GM10248 (cell line): Measurements from ENCODE around the gene UNC5C.
A peak's percentile ranks its signal among the peaks of the same experiment; 100 is the strongest.

Source experiments
- CTCF ChIA-PET: fragments of 300-600 bp; sonication (Branson Sonifier 250); formaldehyde crosslinking; extraction: SDS; loops from one replicate; lab custom pipeline; 2021; ENCODE audit warnings: antibody characterized with exemption; lab: Yijun Ruan, JAX
- POLR2A ChIA-PET: fragments of 350-650 bp; sonication (Branson Sonifier 250); formaldehyde crosslinking; extraction: SDS; loops from one replicate; lab custom pipeline; 2020; ENCODE audit warnings: antibody characterized with exemption; lab: Yijun Ruan, JAX
- DNase-seq: peaks from one replicate; pipeline ENCODE4 v3.0.0; 2012; ENCODE audit errors: extremely low spot score
- TF ChIP-seq, protein P1 (sequence below): IDR thresholded peaks from 2 replicates; pipeline ENCODE4 v1.5.1; 2012; ENCODE audit warnings: mild to moderate bottlenecking, low read depth; ENCODE audit errors: extremely low read depth, missing control alignments, control extremely low read depth

The UNC5C gene

DNA sequence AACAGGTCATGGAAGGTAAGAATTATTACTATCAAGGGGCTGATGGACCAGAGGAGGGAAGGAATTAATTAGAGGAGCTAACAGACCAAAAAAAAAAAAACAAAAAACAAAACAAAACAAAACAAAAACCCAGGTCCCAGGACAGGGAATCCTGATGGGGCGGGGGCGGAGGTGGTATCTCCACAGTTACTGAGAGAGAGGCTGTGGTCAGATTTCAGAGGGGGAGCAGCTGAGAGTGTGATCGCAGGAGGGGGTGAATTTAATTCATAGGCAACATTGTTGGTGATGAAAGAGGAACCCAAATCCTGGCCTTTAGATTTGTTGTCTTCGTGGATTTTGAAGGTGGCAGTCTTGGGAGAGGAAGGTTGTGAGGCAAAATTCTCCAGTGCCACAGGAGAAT lies 389.4 kb downstream of the UNC5C start:
- ChIA-PET POLR2A (no interaction called here), CTCF (no interaction called here)
- DNase-seq, result no peak
- TF ChIP-seq, protein P1, sequence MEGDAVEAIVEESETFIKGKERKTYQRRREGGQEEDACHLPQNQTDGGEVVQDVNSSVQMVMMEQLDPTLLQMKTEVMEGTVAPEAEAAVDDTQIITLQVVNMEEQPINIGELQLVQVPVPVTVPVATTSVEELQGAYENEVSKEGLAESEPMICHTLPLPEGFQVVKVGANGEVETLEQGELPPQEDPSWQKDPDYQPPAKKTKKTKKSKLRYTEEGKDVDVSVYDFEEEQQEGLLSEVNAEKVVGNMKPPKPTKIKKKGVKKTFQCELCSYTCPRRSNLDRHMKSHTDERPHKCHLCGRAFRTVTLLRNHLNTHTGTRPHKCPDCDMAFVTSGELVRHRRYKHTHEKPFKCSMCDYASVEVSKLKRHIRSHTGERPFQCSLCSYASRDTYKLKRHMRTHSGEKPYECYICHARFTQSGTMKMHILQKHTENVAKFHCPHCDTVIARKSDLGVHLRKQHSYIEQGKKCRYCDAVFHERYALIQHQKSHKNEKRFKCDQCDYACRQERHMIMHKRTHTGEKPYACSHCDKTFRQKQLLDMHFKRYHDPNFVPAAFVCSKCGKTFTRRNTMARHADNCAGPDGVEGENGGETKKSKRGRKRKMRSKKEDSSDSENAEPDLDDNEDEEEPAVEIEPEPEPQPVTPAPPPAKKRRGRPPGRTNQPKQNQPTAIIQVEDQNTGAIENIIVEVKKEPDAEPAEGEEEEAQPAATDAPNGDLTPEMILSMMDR, result no peak

DNA sequence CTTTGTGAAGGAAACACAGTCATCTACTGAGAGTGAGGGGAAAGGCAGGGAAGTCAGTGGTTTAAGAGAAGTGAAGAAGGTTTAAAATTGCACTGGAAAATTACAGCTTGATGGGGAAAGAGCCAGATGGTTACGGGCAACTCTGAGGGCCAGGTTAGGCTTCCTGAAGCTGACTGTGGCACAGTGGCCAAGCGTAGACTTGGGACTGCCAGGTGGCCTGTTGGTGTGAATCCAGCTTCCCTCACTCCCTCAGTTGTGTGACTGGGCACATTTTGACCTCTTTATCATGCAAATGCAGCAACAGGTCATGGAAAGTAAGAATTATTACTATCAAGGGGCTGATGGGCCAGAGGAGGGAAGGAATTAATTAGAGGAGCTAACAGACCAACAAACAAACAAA lies 390.1 kb downstream of the UNC5C start:
- TF ChIP-seq, protein P1, result no peak
- DNase-seq, result no peak
- POLR2A ChIA-PET, result no interaction called here
- CTCF ChIA-PET, result no interaction called here

DNA sequence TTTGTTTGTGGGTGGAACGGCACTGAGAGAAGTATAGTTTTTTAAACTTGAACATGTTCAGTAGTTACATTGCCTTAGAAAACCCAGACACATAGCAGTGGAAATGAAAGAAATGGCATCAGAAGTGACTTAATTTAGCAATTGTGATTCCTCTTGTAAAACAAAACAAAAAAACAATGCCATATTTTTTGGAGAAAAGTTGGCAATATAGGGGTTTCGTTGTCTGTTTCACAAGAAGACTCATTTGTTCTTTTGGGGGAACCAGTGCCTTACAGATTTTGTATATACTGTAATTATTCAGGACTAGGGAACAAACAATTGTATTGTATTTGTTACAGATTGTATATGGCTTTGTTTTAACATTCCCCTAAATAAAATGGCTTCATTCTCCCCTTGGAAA lies 390.7 kb downstream of the UNC5C start:
- POLR2A ChIA-PET, result no interaction called here
- DNase-seq, result no peak
- TF ChIP-seq, protein P1, result no peak
- CTCF ChIA-PET, result no interaction called here

DNA sequence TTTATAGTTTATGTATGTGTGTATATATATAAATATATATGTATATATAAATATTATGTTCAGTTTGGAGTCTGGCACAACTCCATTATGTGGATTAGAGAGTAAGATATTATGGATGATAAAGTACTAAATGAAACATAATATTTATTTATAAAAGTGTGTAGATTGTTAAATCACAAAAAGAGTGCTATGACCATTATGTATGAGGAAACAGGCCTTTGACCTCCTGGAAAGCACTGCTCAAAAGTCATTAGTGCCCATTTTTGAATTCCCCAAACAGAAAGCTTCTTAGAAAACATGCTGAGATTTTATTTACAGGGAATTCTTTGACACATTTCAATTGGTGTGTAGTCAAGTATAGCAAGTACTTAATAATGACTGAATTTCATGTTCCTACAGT lies 391.2 kb downstream of the UNC5C start:
- TF ChIP-seq, protein P1, result no peak
- CTCF ChIA-PET, result no interaction called here

DNA sequence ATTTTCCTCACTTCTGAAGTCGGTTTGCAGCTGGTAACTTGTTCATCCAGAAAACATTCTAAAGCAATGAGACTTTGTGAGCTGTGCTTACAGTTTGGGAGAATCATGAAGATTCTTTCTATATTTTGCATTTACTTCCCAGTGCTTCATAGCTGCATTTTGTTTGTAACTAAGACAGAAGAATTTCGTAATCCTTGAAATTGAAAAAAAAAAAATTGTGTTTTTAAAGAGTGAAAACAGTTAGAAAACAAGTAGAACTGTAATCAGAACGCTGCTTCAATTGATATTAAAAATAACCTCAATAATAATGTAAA lies 392.4 kb downstream of the UNC5C start:
- ChIA-PET CTCF (interaction anchor here (1.4 kb wide), 1 partner anchor 11 kb away, joined by 5 read pairs; no protein-coding TSS in a partner anchor), POLR2A (no interaction called here)
- DNase-seq, result no peak
- TF ChIP-seq, protein P1, result no peak

More for the DNA sequence above, 391.2 kb downstream of the UNC5C start:
- POLR2A ChIA-PET, result no interaction called here
- no peak for DNase-seq

DNA sequence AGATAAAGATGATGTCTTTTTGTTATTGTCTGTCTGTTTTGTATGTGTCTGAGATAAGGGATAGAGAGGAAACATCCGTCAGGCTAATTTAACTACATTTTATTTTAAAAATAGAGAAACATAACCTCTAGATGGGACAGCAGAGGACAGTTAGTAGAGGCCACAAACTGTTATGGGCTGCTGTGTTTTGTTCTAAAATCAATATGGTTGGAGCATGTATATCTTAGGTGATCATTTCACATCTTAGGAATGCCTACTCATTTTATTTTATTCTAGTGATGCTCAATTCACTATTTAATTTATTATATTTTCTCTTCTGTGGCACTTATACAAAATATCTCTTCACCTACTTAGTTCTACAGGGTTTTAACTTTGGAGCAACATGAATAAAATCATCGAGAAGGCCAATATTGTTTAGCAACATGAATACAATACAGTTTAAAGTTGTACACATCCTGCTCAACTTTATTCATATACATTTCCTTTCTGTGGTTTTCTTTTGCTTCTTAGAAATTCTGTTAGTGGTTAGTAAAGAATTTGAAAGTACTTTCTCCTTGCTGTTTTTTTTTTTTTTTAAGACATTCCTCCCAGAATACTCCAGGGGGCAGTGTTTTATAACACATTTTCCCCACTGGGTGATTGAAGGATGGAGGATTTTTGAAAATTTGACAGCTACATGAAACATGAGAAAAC lies 392.9 kb downstream of the UNC5C start:
- peak; percentile 16 for DNase-seq
- TF ChIP-seq, protein P1, result peak; percentile 30
- POLR2A ChIA-PET, result no interaction called here
- CTCF ChIA-PET, result interaction anchor here (1.4 kb wide), 1 partner anchor 10 kb away, joined by 5 read pairs; no protein-coding TSS in a partner anchor

DNA sequence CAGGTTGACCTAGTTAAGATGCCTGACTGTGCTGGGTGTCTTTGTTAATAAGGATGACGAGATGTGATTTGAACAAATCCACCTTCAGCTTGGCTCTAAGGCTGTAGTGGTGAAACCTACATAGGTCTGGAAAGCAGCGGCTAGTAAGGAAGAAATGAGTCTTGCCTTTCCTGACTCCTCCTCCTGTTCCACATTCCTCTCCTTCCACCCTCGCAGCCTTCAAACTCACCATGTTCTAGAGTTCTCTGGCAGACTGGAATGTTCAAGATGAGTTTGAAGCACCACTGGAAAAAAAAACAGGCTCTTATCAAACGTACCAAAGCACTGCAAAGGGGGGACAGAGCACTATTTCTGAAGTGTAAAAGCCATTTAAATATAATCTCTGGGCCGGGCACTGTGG lies 395.6 kb downstream of the UNC5C start:
- no peak for DNase-seq
- ChIA-PET CTCF (interaction anchor here (0.8 to 1.9 kb wide), 3 partner anchors 10 to 15 kb away, joined by 3 to 6 read pairs (median 4); no protein-coding TSS in a partner anchor), POLR2A (no interaction called here)
- TF ChIP-seq, protein P1, result no peak
